Chondrocyte (in vitro differentiated cells): ENCODE results near the gene CLDN14. TPM values are rescaled to one million over a fixed set of nuclear protein-coding genes. Genes with fewer than 3 reads are reported as not detected.

ENCODE experiments used
- DNase-seq: peaks from one replicate; pipeline ENCODE4 v3.0.0; 2021; ENCODE audit warnings: mixed read lengths, low spot score
- H3K27ac Mint-ChIP-seq: one replicate; pipeline ENCODE4 v1.8.0; 2021; ENCODE audit warnings: mild to moderate bottlenecking, moderate library complexity, mixed read lengths; ENCODE audit not compliant: unreplicated experiment
- H3K27me3 Mint-ChIP-seq: 2 replicates; pipeline ENCODE4 v1.8.0; 2021; ENCODE audit warnings: low read depth, mixed read lengths
- H3K36me3 Mint-ChIP-seq: 2 replicates; pipeline ENCODE4 v1.8.0; 2021; ENCODE audit warnings: low read depth, mixed read lengths
- H3K4me1 Mint-ChIP-seq: 2 replicates; pipeline ENCODE4 v1.8.0; 2021; ENCODE audit warnings: low read depth, mild to moderate bottlenecking, mixed read lengths
- H3K4me3 Mint-ChIP-seq: one replicate; pipeline ENCODE4 v1.8.0; 2021; ENCODE audit warnings: mild to moderate bottlenecking, moderate library complexity, mixed read lengths; ENCODE audit not compliant: unreplicated experiment
- H3K9me3 Mint-ChIP-seq: 2 replicates; pipeline ENCODE4 v1.8.0; 2021; ENCODE audit warnings: low read depth, mixed read lengths
- total RNA-seq: library from RNA; stranded (reverse); gene quantifications from 3 replicates; pipeline ENCODE4 v1.2.1, GENCODE V29; 2021
- TF ChIP-seq, protein P1 (sequence below): fragments of 200-600 bp; sonication (generic); IDR thresholded peaks from 2 replicates; pipeline ENCODE4 v1.5.0; 2021; ENCODE audit warnings: antibody characterized with exemption, mild to moderate bottlenecking, moderate library complexity

The CLDN14 gene
- total RNA-seq, 1 donor from 2014 or later, result not detected

DNA sequence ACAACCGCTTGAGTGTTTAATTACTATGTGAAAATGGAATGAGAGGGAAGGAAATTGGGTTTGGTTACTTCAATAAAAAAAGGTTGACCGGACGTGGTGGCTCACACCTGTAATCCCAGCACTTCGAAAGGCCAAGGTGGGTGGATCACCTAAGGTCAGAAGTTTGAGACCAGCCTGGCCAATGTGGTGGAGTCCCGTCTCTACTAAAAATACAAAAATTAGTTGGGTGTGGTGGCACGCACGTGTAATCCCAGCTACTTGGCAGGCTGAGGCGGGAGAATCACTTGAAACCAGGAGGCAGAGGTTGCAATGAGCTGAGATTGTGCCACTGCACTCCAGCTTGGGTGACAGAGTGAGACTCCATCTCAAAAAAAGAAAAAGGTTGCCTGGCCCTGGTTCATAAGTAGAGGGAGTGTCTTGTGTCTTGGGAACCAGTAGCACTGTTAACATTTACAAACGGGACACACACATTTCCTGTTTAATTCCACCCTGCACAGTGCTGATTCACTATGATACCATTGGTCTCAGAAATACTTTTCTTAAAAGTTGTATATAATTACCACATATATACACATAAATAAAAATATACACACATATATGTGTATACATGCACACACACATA lies 27.6 kb upstream of the CLDN14 start:
- DNase-seq, result no peak
- no peak overlapping the region for H3K4me3 Mint-ChIP-seq
- no peak overlapping the region for H3K27ac Mint-ChIP-seq
- peaks cover 3% of the 10 kb centered on the region for H3K27me3 Mint-ChIP-seq
- H3K9me3 Mint-ChIP-seq, result no peaks in the 10 kb centered on the region
- H3K4me1 Mint-ChIP-seq, result no peaks in the 10 kb centered on the region
- H3K36me3 Mint-ChIP-seq, result no peaks in the 10 kb centered on the region
- TF ChIP-seq, protein P1, sequence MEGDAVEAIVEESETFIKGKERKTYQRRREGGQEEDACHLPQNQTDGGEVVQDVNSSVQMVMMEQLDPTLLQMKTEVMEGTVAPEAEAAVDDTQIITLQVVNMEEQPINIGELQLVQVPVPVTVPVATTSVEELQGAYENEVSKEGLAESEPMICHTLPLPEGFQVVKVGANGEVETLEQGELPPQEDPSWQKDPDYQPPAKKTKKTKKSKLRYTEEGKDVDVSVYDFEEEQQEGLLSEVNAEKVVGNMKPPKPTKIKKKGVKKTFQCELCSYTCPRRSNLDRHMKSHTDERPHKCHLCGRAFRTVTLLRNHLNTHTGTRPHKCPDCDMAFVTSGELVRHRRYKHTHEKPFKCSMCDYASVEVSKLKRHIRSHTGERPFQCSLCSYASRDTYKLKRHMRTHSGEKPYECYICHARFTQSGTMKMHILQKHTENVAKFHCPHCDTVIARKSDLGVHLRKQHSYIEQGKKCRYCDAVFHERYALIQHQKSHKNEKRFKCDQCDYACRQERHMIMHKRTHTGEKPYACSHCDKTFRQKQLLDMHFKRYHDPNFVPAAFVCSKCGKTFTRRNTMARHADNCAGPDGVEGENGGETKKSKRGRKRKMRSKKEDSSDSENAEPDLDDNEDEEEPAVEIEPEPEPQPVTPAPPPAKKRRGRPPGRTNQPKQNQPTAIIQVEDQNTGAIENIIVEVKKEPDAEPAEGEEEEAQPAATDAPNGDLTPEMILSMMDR, result no peak

DNA sequence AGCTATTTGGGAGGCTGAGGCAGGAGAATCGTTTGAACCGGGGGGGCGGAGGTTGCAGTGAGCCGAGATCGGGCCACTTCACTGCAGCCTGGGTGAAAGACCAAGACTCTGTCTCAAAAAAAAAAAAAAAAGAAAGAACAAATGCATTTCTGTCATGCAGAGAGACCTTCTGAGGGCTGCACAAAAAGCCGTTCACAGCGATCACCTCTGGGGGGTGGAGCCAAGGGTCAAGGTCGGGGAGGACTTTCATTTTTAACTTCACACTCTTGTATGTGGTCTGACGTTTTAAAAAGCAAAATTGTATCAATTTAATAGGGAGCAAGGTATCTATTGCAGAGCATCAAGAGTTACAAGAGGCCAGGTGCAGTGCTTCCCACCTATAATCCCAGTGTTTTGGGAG lies 26.6 kb upstream of the CLDN14 start:
- Mint-ChIP-seq H3K9me3 (no peaks in the 10 kb centered on the region), H3K4me3 (no peak overlapping the region), H3K36me3 (no peaks in the 10 kb centered on the region), H3K4me1 (peaks cover 2% of the 10 kb centered on the region), H3K27ac (no peak overlapping the region), H3K27me3 (no peaks in the 10 kb centered on the region)
- no peak for DNase-seq
- TF ChIP-seq, protein P1, result no peak

DNA sequence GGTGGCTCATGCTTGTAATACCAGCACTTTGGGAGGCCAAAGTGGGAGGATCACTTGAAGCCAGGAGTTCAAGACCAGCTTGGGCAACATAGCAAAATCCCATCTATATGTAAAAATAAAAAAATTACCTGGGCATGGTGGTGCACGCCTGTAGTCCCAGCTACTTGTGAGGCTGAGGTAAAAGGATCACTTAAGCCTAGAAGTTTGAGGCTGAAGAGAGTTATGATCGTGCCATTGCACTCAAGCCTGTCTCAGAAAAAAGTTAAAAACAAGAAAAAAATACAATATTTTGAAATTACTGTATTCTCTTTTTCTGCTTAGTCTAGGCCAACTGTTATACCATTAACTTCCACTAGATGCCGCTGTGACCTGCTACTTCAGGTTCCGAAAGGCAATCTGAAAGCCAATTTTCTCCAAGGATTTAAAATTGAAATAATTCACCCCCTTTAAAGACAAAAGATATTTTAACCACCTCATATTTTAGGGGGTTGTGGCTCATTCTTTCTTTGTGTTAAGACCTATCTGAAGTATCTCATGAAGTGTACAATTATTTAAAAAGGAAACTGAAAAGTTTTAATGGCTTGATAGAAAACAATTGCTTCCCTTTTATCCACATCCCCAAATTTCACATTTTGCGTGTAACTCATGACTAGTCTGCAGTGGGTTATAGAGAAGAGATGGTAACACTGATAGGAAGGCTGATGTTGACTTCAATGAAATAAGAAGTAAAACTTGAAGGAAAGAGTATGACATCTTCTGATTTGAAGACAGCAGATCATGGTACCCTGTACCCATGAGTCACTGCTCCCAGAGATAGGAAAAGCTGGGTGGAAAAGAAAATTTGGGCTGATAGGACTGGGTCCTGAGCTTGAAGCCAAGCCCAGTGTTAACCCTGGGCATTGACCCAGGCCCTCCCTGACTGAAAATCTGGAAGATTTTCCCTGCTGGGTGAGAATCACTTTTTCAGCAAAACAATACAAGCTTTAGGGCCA lies 24.4 kb upstream of the CLDN14 start:
- H3K4me3 Mint-ChIP-seq, result no peak overlapping the region
- no peak overlapping the region for H3K27ac Mint-ChIP-seq
- H3K36me3 Mint-ChIP-seq, result no peaks in the 10 kb centered on the region
- H3K4me1 Mint-ChIP-seq, result peaks cover 22% of the 10 kb centered on the region
- no peaks in the 10 kb centered on the region for H3K27me3 Mint-ChIP-seq
- TF ChIP-seq, protein P1, result peak; percentile 97
- no peaks in the 10 kb centered on the region for H3K9me3 Mint-ChIP-seq
- no peak for DNase-seq

DNA sequence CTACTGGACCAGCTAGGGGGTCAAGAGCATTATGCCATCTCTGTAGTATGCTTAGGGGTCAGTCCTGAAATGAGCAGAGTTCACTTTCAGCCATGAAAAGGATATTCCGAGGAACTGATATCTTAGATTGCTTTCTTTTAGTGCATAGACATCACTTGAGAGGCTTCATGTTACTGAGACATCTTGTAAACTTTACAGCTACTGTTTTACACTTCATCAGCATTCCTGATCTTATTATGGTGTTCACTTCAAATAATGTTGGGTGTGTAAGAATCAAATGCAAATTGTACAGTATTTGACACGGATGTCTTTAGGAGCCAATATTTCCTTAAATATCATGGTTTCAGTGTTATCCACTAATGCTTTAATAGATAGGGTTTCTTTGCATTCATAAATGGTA lies 22.4 kb upstream of the CLDN14 start:
- Mint-ChIP-seq H3K36me3 (no peaks in the 10 kb centered on the region), H3K4me3 (no peak overlapping the region), H3K4me1 (peaks cover 25% of the 10 kb centered on the region), H3K27ac (no peak overlapping the region), H3K9me3 (no peaks in the 10 kb centered on the region), H3K27me3 (no peaks in the 10 kb centered on the region)
- TF ChIP-seq, protein P1, result no peak
- no peak for DNase-seq

- H3K9me3 Mint-ChIP-seq, result no peaks in the 10 kb centered on the region
- H3K4me3 Mint-ChIP-seq, result no peak overlapping the region
- DNase-seq, result no peak
- TF ChIP-seq, protein P1, result no peak
- H3K4me1 Mint-ChIP-seq, result peaks cover 25% of the 10 kb centered on the region
- peak overlapping the region; percentile 70 for H3K27ac Mint-ChIP-seq
- H3K27me3 Mint-ChIP-seq, result no peaks in the 10 kb centered on the region
- H3K36me3 Mint-ChIP-seq, result no peaks in the 10 kb centered on the region
These were observed 21.6 kb upstream of the CLDN14 start for GRCh38 chr21:36501589-36501892.
